GM12873 (cell line): ENCODE results near the gene MAB21L2.

Source experiments
- CTCF ChIP-seq: IDR thresholded peaks from 2 replicates; pipeline ENCODE4 v1.5.1; 2012; ENCODE audit warnings: low read depth, mild to moderate bottlenecking, moderate library complexity, low read length, control low read depth; ENCODE audit not compliant: insufficient read depth; ENCODE audit errors: missing control alignments

Gene MAB21L2

GRCh38 chr4:150585611-150586010 lies 3.7 kb downstream of the MAB21L2 start:
- no peak for TF ChIP-seq CTCF

GRCh38 chr4:150586162-150586810 lies 4.3 kb downstream of the MAB21L2 start:
- TF ChIP-seq CTCF, result no peak

GRCh38 chr4:150588316-150588715 lies 6.4 kb downstream of the MAB21L2 start:
- TF ChIP-seq CTCF, result no peak

GRCh38 chr4:150589157-150589556 lies 7.2 kb downstream of the MAB21L2 start:
- TF ChIP-seq CTCF, result no peak

- TF ChIP-seq CTCF, result no peak
Measured at GRCh38 chr4:150590631-150591030, 8.7 kb downstream of the MAB21L2 start.

GRCh38 chr4:150591406-150591805 lies 9.5 kb downstream of the MAB21L2 start:
- no peak for TF ChIP-seq CTCF

GRCh38 chr4:150591904-150592303 lies 10.0 kb downstream of the MAB21L2 start:
- no peak for TF ChIP-seq CTCF
